Measurements from ENCODE around the gene ZNF592.

Gene ZNF592

DNA sequence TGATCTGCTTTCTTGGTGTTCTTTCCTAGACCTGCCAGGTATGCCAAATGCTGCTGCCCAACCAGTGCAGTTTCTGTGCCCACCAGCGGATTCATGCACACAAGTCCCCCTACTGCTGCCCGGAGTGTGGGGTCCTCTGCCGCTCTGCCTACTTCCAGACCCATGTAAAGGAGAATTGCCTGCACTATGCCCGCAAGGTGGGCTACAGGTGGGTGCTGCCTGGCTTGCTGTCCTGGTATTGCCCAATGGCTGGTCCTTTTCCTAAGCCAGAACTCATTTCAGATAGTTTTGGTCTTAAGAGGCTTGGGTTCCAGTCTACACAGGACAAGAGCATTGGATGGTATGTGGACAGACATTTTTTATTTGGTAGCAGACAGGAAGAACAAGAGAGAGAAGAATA is 42.3 kb downstream of the ZNF592 start:
- ChIA-PET CTCF (interaction anchor here (1.7 kb wide), 1 partner anchor 15 kb away, joined by 5 read pairs; no protein-coding TSS in a partner anchor), POLR2A (interaction anchor here (0.6 kb wide), 1 partner anchor 633 kb away, joined by 4 read pairs; no protein-coding TSS in a partner anchor)
- TF ChIP-seq, protein P1, sequence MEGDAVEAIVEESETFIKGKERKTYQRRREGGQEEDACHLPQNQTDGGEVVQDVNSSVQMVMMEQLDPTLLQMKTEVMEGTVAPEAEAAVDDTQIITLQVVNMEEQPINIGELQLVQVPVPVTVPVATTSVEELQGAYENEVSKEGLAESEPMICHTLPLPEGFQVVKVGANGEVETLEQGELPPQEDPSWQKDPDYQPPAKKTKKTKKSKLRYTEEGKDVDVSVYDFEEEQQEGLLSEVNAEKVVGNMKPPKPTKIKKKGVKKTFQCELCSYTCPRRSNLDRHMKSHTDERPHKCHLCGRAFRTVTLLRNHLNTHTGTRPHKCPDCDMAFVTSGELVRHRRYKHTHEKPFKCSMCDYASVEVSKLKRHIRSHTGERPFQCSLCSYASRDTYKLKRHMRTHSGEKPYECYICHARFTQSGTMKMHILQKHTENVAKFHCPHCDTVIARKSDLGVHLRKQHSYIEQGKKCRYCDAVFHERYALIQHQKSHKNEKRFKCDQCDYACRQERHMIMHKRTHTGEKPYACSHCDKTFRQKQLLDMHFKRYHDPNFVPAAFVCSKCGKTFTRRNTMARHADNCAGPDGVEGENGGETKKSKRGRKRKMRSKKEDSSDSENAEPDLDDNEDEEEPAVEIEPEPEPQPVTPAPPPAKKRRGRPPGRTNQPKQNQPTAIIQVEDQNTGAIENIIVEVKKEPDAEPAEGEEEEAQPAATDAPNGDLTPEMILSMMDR (IDR thresholded peaks at IDR 0.05; ENCODE audit: control extremely low read depth, extremely low read depth, low read depth, missing control alignments): no peak
- no peak for DNase-seq (ENCODE audit: extremely low spot score)

DNA sequence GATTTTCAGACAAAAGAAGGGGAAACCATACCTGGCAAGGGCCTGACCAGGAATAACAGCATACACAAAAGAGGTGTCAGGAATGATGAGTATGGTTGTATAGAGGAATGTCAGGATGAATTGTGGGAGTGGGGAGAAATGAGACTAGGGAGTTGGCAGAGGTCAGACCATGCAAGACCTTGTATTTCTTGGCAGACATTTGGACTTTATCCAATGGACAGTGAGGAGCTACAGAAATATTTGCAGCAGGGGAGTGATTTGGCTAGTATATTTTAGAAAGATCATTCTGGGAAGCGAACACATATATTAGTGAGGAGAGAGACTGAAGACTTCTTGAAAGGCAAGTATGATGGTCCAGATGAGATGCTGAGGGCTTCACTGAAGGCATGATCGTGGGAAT is 43.4 kb downstream of the ZNF592 start:
- DNase-seq (ENCODE audit: extremely low spot score): no peak
- TF ChIP-seq, protein P1 (IDR thresholded peaks at IDR 0.05; ENCODE audit: control extremely low read depth, extremely low read depth, low read depth, missing control alignments): no peak
- POLR2A ChIA-PET: no interaction called here
- CTCF ChIA-PET: interaction anchor here (1.2 kb wide), 1 partner anchor 14 kb away, joined by 4 read pairs; no protein-coding TSS in a partner anchor

DNA sequence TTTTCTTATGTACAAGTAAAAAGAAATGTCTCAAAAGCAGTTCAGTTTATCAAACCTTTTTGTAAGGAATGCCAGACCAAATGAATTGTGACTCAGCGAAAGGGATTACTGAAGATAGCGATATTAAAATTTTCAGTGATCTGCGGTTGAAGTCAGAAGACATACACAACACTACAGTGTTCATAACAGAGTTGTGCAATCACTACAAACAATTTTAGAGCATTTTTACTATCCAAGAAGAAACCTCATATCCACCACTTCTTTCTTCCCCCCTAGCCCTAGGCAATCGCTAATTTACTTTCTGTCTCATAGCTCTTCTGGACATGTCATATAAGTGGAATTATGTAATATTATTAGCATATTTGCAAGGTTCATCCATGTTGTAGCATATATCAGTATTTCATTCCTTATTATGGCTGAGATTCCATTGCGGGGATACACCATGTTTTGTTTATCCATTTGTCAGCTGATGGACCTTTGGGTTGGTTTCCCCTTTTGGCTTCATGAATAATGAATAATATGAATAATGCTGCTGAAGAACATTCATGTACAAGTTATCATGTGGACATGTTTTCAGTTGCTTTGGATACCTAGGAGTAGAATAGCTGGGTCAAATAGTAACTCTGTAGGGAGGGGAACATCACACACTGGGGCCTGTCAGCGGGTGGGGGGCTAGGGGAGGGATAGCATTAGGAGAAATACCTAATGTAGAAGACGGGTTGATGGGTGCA is 45.2 kb downstream of the ZNF592 start:
- CTCF ChIA-PET: no interaction called here
- TF ChIP-seq, protein P1 (IDR thresholded peaks at IDR 0.05; ENCODE audit: control extremely low read depth, extremely low read depth, low read depth, missing control alignments): no peak
- POLR2A ChIA-PET: no interaction called here
- no peak for DNase-seq (ENCODE audit: extremely low spot score)

DNA sequence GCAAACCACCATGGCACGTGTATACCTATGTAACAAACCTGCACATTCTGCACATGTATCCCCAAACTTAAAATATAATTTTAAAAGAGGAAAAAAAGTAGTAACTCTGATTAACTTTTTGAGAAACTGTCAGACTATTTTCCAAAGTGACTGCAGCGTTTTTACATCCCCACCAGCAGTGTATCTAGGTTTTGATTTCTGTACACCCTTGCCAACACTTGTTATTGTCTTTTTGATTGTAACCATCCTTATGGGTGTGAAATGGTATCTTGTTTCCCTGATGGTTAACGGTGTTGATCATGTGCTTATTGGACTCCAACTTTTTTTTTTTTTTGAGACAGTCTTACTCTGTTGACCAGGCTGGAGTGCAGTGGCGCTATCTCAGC is 45.8 kb downstream of the ZNF592 start:
- ChIA-PET POLR2A (no interaction called here), CTCF (no interaction called here)
- DNase-seq (ENCODE audit: extremely low spot score): no peak
- TF ChIP-seq, protein P1 (IDR thresholded peaks at IDR 0.05; ENCODE audit: control extremely low read depth, extremely low read depth, low read depth, missing control alignments): no peak

DNA sequence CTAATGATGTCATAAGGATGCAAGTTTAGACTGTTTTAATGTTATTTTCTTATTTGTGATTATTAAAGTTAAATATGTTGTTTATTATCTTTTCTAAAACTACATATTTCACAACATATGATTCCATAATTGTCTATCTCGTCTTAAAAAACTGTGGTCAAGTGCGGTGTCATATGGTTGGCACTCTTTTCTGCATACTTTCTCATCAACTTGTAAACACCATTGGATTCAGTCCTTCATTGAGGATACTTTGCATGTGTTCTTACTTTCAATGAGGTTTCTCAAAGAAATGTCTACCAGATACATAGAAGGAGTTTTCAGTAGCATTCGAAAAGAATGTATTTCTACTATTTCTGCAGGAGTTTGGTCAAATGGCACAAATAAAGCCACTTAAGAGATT is 46.8 kb downstream of the ZNF592 start:
- TF ChIP-seq, protein P1 (IDR thresholded peaks at IDR 0.05; ENCODE audit: control extremely low read depth, extremely low read depth, low read depth, missing control alignments): no peak
- CTCF ChIA-PET: no interaction called here
- no peak for DNase-seq (ENCODE audit: extremely low spot score)
- POLR2A ChIA-PET: no interaction called here

DNA sequence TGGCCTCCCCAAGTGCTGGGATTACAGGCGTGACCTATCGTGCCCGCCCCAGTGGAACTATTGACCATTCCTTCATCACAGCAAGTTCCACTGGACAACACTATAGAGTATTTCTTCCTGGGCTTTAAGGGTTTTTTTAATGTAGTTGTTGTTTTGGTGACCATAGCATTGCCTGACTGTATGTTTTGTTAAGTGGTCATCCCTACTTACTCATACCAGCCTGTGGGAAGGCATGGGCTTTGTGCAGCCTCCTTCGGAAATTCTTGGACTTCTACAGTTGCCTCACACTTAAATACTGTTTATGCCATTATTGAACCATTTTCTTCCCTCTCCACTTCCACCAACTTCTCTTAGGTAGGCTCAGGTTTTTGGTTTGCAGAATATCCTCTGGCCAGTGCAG is 48.8 kb downstream of the ZNF592 start:
- DNase-seq (ENCODE audit: extremely low spot score): no peak

More for the DNA sequence above, 48.8 kb downstream of the ZNF592 start:
- TF ChIP-seq, protein P1 (IDR thresholded peaks at IDR 0.05; ENCODE audit: control extremely low read depth, extremely low read depth, low read depth, missing control alignments): no peak
- ChIA-PET CTCF (interaction anchor here (0.8 kb wide), 1 partner anchor 13 kb away, joined by 4 read pairs; no protein-coding TSS in a partner anchor), POLR2A (no interaction called here)
